ENCODE results near the gene PEG3. TPM values are rescaled to one million over a fixed set of nuclear protein-coding genes. Genes with fewer than 3 reads are reported as not detected.

Gene PEG3
- total and polyA plus RNA-seq, 2 experiments from 2014 or later: not detected

- Histone ChIP-seq H3K36me3 (ENCODE audit: insufficient read depth) (peaks cover 7% of the 10 kb centered on the region; the same call in 1 of the 2 replicates), H3K9me2 (ENCODE audit: insufficient read depth) (no peaks in the 10 kb centered on the region), H3K27me3 (ENCODE audit: insufficient read depth) (no peaks in the 10 kb centered on the region), H3K79me2 (replicated peaks; ENCODE audit: insufficient read depth) (no peaks in the 10 kb centered on the region), H3K27ac (ENCODE audit: low read depth) (no peak overlapping the region), H3K4me3 (no peak overlapping the region), H3K4me1 (ENCODE audit: insufficient read depth) (no peaks in the 10 kb centered on the region), H3K4me2 (no peak overlapping the region), H3F3A (replicated peaks; ENCODE audit: low read depth) (no peaks in the 10 kb centered on the region), H2AFZ (no peak overlapping the region), H4K20me1 (replicated peaks; ENCODE audit: insufficient read depth) (no peaks in the 10 kb centered on the region)
- no peak for ATAC-seq
- Mint-ChIP-seq H3K4me3 (no peak overlapping the region), H3K9me3 (peaks cover 100% of the 10 kb centered on the region), H3K27me3 (ENCODE audit: insufficient read depth, low read depth, poor library complexity) (no peaks in the 10 kb centered on the region), H3K4me1 (no peaks in the 10 kb centered on the region), H3K27ac (no peak overlapping the region), H3K36me3 (ENCODE audit: low read depth) (peaks cover 29% of the 10 kb centered on the region; the same call in 2 of the 3 replicates)
- no peak for DNase-seq (ENCODE audit: low spot score)
- TF ChIP-seq NANOG (IDR thresholded peaks at IDR 0.05; ENCODE audit: borderline replicate concordance): no peak
- TF ChIP-seq JUNB (IDR thresholded peaks at IDR 0.05; ENCODE audit: unreplicated experiment): no peak
- TF ChIP-seq REST (IDR thresholded peaks at IDR 0.05; ENCODE audit: unreplicated experiment): no peak
- no peak for TF ChIP-seq ZNF331 (CRISPR knock-in tag; IDR thresholded peaks at IDR 0.05; ENCODE audit: low read depth)
- TF ChIP-seq STAT1 (IDR thresholded peaks at IDR 0.05; ENCODE audit: unreplicated experiment): no peak
- TF ChIP-seq POLR2AphosphoS5 (IDR thresholded peaks at IDR 0.05; ENCODE audit: low read depth): no peak
- no peak for TF ChIP-seq CTCF (conservative IDR thresholded peaks at IDR 0.05; ENCODE audit: low read depth in 2 of 2)
- TF ChIP-seq EZH2 (IDR thresholded peaks at IDR 0.05; ENCODE audit: low read depth, unreplicated experiment): no peak
- TF ChIP-seq ZNF114 (CRISPR knock-in tag; IDR thresholded peaks at IDR 0.05): no peak
- TF ChIP-seq ZNF462 (CRISPR knock-in tag; IDR thresholded peaks at IDR 0.05): no peak
- no peak for TF ChIP-seq CREB1 (CRISPR knock-in tag; IDR thresholded peaks at IDR 0.05; ENCODE audit: low read depth)
- no peak for TF ChIP-seq ETS1 (IDR thresholded peaks at IDR 0.05)
- no peak for TF ChIP-seq EZH2phosphoT487 (IDR thresholded peaks at IDR 0.05; ENCODE audit: unreplicated experiment)
These were observed 10.9 kb downstream of the PEG3 start for GRCh38 chr19:56829596-56829995.
